Activated B cell treated with CpG ODN at 0.5 μM for 24 hours (primary cell): ENCODE measurements around the gene ADGRB3. TPM values are rescaled to one million over a fixed set of nuclear protein-coding genes. Genes with fewer than 3 reads are reported as not detected.

Experiments used
- ATAC-seq: fragments of 200-7000 bp; cut with Tn5 transposase; one replicate; pipeline ENCODE4 v1.10.0; 2021; ENCODE audit warnings: low read depth, mild to moderate bottlenecking, moderate library complexity
- CTCF ChIA-PET: fragments of 350-600 bp; sonication (Branson Sonifier 250); formaldehyde crosslinking; loops from one replicate; lab custom pipeline; 2021; ENCODE audit warnings: antibody characterized with exemption; lab: Charles Lee
- POLR2A ChIA-PET: fragments of 350-600 bp; sonication (Branson Sonifier 250); formaldehyde crosslinking; loops from one replicate; lab custom pipeline; 2021; ENCODE audit warnings: antibody characterized with exemption; lab: Charles Lee
- DNase-seq: peaks from one replicate; pipeline ENCODE4 v3.0.0; 2022
- H3K27ac Mint-ChIP-seq: one replicate; pipeline ENCODE4 v1.8.0; 2020; ENCODE audit warnings: mixed read lengths
- H3K27me3 Mint-ChIP-seq: one replicate; pipeline ENCODE4 v1.8.0; 2021; ENCODE audit warnings: mixed read lengths
- H3K36me3 Mint-ChIP-seq: one replicate; pipeline ENCODE4 v1.8.0; 2021; ENCODE audit warnings: low read depth, mixed read lengths
- H3K4me1 Mint-ChIP-seq: one replicate; pipeline ENCODE4 v1.8.0; 2021; ENCODE audit warnings: mixed read lengths
- H3K4me3 Mint-ChIP-seq: one replicate; pipeline ENCODE4 v1.8.0; 2020; ENCODE audit warnings: mild to moderate bottlenecking, mixed read lengths
- H3K9me3 Mint-ChIP-seq: one replicate; pipeline ENCODE4 v1.8.0; 2020; ENCODE audit warnings: mixed read lengths
- CTCF ChIP-seq: fragments of 200-600 bp; IDR thresholded peaks from one replicate; pipeline ENCODE4 v1.8.0; 2022; ENCODE audit warnings: antibody characterized with exemption, mild to moderate bottlenecking
- intact Hi-C: fragments of 100-400 bp; cut with micrococcal nuclease; formaldehyde crosslinking; loops from one replicate; pipeline ENCODE4 v1.15.1; 2024
- total RNA-seq: library from RNA; stranded (reverse); gene quantifications from 2 replicates; pipeline ENCODE4 v1.2.3, GENCODE V29; 2022

The ADGRB3 gene
- total RNA-seq, 1 donor from 2014 or later: not detected

GRCh38 chr6:68891419-68891818 lies 256.3 kb downstream of the ADGRB3 start:
- CTCF ChIA-PET: no interaction called here
- intact Hi-C loops: no loop called here
- H3K9me3 Mint-ChIP-seq: no peaks in the 10 kb centered on the region
- TF ChIP-seq CTCF: no peak
- POLR2A ChIA-PET: no interaction called here
- H3K27me3 Mint-ChIP-seq: no peaks in the 10 kb centered on the region
- no peak for ATAC-seq
- no peaks in the 10 kb centered on the region for H3K4me1 Mint-ChIP-seq
- DNase-seq: no peak
- H3K36me3 Mint-ChIP-seq: no peaks in the 10 kb centered on the region
- no peak overlapping the region for H3K4me3 Mint-ChIP-seq
- no peak overlapping the region for H3K27ac Mint-ChIP-seq

- Mint-ChIP-seq H3K27ac (no peak overlapping the region), H3K9me3 (no peaks in the 10 kb centered on the region), H3K4me1 (no peaks in the 10 kb centered on the region), H3K4me3 (no peak overlapping the region), H3K36me3 (no peaks in the 10 kb centered on the region), H3K27me3 (no peaks in the 10 kb centered on the region)
- TF ChIP-seq CTCF: no peak
- ChIA-PET POLR2A (no interaction called here), CTCF (no interaction called here)
- DNase-seq: no peak
- no peak for ATAC-seq
- intact Hi-C loops: no loop called here
Measured at GRCh38 chr6:68892452-68892851, 257.4 kb downstream of the ADGRB3 start.

- Mint-ChIP-seq H3K9me3 (no peaks in the 10 kb centered on the region), H3K27me3 (no peaks in the 10 kb centered on the region), H3K4me3 (no peak overlapping the region), H3K27ac (no peak overlapping the region), H3K4me1 (no peaks in the 10 kb centered on the region), H3K36me3 (no peaks in the 10 kb centered on the region)
- ChIA-PET POLR2A (no interaction called here), CTCF (no interaction called here)
- DNase-seq (no peak), ATAC-seq (no peak)
- TF ChIP-seq CTCF: no peak
- intact Hi-C loops: no loop called here
Measured at GRCh38 chr6:68895929-68896328, 260.8 kb downstream of the ADGRB3 start.

- Mint-ChIP-seq H3K9me3 (no peaks in the 10 kb centered on the region), H3K27ac (no peak overlapping the region), H3K27me3 (no peaks in the 10 kb centered on the region), H3K4me3 (no peak overlapping the region), H3K4me1 (no peaks in the 10 kb centered on the region), H3K36me3 (no peaks in the 10 kb centered on the region)
- CTCF ChIA-PET: no interaction called here
- TF ChIP-seq CTCF: no peak
- POLR2A ChIA-PET: no interaction called here
- DNase-seq (no peak), ATAC-seq (no peak)
- intact Hi-C loops: no loop called here
Measured at GRCh38 chr6:68901044-68901443, 266.0 kb downstream of the ADGRB3 start.

GRCh38 chr6:68911334-68911733 lies 276.3 kb downstream of the ADGRB3 start:
- H3K4me1 Mint-ChIP-seq: no peaks in the 10 kb centered on the region
- no peak for TF ChIP-seq CTCF
- H3K4me3 Mint-ChIP-seq: no peak overlapping the region
- ATAC-seq: no peak
- H3K9me3 Mint-ChIP-seq: no peaks in the 10 kb centered on the region
- DNase-seq: no peak
- CTCF ChIA-PET: no interaction called here
- POLR2A ChIA-PET: no interaction called here
- H3K27ac Mint-ChIP-seq: no peak overlapping the region
- no peaks in the 10 kb centered on the region for H3K27me3 Mint-ChIP-seq
- intact Hi-C loops: no loop called here
- no peaks in the 10 kb centered on the region for H3K36me3 Mint-ChIP-seq
